IMR-90 (cell line): Measurements from ENCODE around the gene ABCA10. TPM values are rescaled to one million over a fixed set of nuclear protein-coding genes. Genes with fewer than 3 reads are reported as not detected.

Source experiments
- ATAC-seq: fragments of 200-7000 bp; cut with Tn5 transposase; 2 replicates; pipeline ENCODE4 v1.9.1; 2020; ENCODE audit warnings: low read depth, mild to moderate bottlenecking, moderate library complexity
- BruUV-seq: library from RNA; stranded (reverse); fragments of 400-500 nt; replicated peaks from 2 replicates; lab custom pipeline; 2021; lab: Mats Ljungman, UMichigan
- CTCF ChIA-PET: fragments of 300-600 bp; formaldehyde crosslinking; extraction: SDS; loops from one replicate; lab custom pipeline; 2021; ENCODE audit warnings: antibody characterized with exemption; lab: Yijun Ruan, JAX
- POLR2A ChIA-PET: fragments of 300-600 bp; sonication (Branson Sonifier 250); formaldehyde crosslinking; loops from one replicate; lab custom pipeline; 2022; ENCODE audit warnings: antibody characterized with exemption; ENCODE audit not compliant: unreplicated experiment; lab: Charles Lee
- DNase-seq: peaks from one replicate; pipeline ENCODE4 v3.0.0; 2013
- H2AFZ ChIP-seq: replicated peaks from 2 replicates; pipeline ENCODE3; 2013; ENCODE audit warnings: low read length, mild to moderate bottlenecking; ENCODE audit not compliant: poor library complexity
- H2AK5ac ChIP-seq: 2 replicates; pipeline ENCODE4 v1.6.1; 2013; ENCODE audit warnings: low read depth, low read length, inconsistent platforms
- H2AK9ac ChIP-seq: replicated peaks from 2 replicates; pipeline ENCODE3; 2013; ENCODE audit warnings: mild to moderate bottlenecking, low read depth, low read length, moderate library complexity; ENCODE audit not compliant: poor library complexity
- H2BK120ac ChIP-seq: 2 replicates; pipeline ENCODE4 v1.6.1; 2013; ENCODE audit warnings: low read depth, low read length, inconsistent platforms
- H2BK15ac ChIP-seq: 3 replicates; pipeline ENCODE4 v1.6.1; 2013; ENCODE audit warnings: low read depth, low read length, inconsistent platforms
- H2BK20ac ChIP-seq: 2 replicates; pipeline ENCODE4 v1.6.1; 2013; ENCODE audit warnings: low read depth, mild to moderate bottlenecking, inconsistent platforms, low read length, moderate library complexity
- H2BK5ac ChIP-seq: 2 replicates; pipeline ENCODE4 v1.6.1; 2013; ENCODE audit warnings: mild to moderate bottlenecking, low read depth, low read length, inconsistent platforms; ENCODE audit not compliant: poor library complexity, severe bottlenecking
- H3K14ac ChIP-seq: replicated peaks from 2 replicates; pipeline ENCODE4 v1.6.1; 2013; ENCODE audit warnings: low read depth, low read length, inconsistent platforms
- H3K18ac ChIP-seq: 2 replicates; pipeline ENCODE4 v1.6.1; 2013; ENCODE audit warnings: low read depth, low read length, control low read depth
- H3K23ac ChIP-seq: 2 replicates; pipeline ENCODE4 v1.6.1; 2013; ENCODE audit warnings: low read depth, low read length, inconsistent platforms
- H3K27ac ChIP-seq: 2 replicates; pipeline ENCODE4 v1.5.1; 2013; ENCODE audit warnings: mild to moderate bottlenecking, control low read depth, low read length; ENCODE audit not compliant: insufficient read depth
- H3K27me3 ChIP-seq: 2 replicates; pipeline ENCODE4 v1.6.1; 2013; ENCODE audit warnings: low read length; ENCODE audit not compliant: control insufficient read depth, insufficient read depth
- H3K36me3 ChIP-seq: 2 replicates; pipeline ENCODE4 v1.6.1; 2013; ENCODE audit warnings: low read length, mixed read lengths; ENCODE audit not compliant: control insufficient read depth, insufficient read depth
- H3K4ac ChIP-seq: 2 replicates; pipeline ENCODE4 v1.6.1; 2013; ENCODE audit warnings: low read depth, low read length, inconsistent platforms
- H3K4me1 ChIP-seq: 2 replicates; pipeline ENCODE4 v1.6.1; 2013; ENCODE audit warnings: low read length, mixed read lengths; ENCODE audit not compliant: control insufficient read depth, insufficient read depth
- H3K4me2 ChIP-seq: 2 replicates; pipeline ENCODE4 v1.6.1; 2013; ENCODE audit warnings: low read depth, mild to moderate bottlenecking, control low read depth, low read length, moderate library complexity
- H3K4me3 ChIP-seq: 2 replicates; pipeline ENCODE4 v1.5.1; 2013; ENCODE audit warnings: low read depth, mild to moderate bottlenecking, control low read depth, low read length, moderate library complexity; ENCODE audit not compliant: insufficient read depth
- H3K56ac ChIP-seq: 2 replicates; pipeline ENCODE4 v1.6.1; 2013; ENCODE audit warnings: low read length, inconsistent platforms; ENCODE audit not compliant: insufficient read depth; ENCODE audit errors: extremely low read depth
- H3K79me1 ChIP-seq, 2 experiments: 2 replicates each; pipeline ENCODE4 v1.6.1; 2013; ENCODE audit warnings: low read length in 2 of 2, inconsistent platforms in 1 of 2, low read depth in 1 of 2
- H3K9ac ChIP-seq: 2 replicates; pipeline ENCODE4 v1.6.1; 2013; ENCODE audit warnings: low read depth, low read length, control low read depth
- H3K9me1 ChIP-seq: 2 replicates; pipeline ENCODE4 v1.6.1; 2013; ENCODE audit warnings: low read length, inconsistent platforms; ENCODE audit not compliant: insufficient read depth
- H3K9me3 ChIP-seq: 2 replicates; pipeline ENCODE4 v1.6.1; 2013; ENCODE audit warnings: low read length; ENCODE audit not compliant: control insufficient read depth, insufficient read depth
- H4K20me1 ChIP-seq: 2 replicates; pipeline ENCODE4 v1.6.1; 2013; ENCODE audit warnings: low read length, inconsistent platforms; ENCODE audit not compliant: insufficient read depth
- H4K5ac ChIP-seq: 2 replicates; pipeline ENCODE4 v1.6.1; 2013; ENCODE audit warnings: mild to moderate bottlenecking, low read depth, low read length, control low read depth
- H4K8ac ChIP-seq, 2 experiments: 2 replicates each; pipeline ENCODE4 v1.6.1; 2013; ENCODE audit warnings: low read depth in 2 of 2, low read length in 2 of 2, control low read depth in 1 of 2, inconsistent platforms in 1 of 2
- H4K91ac ChIP-seq: 2 replicates; pipeline ENCODE4 v1.6.1; 2013; ENCODE audit warnings: low read depth, low read length, inconsistent platforms; ENCODE audit not compliant: insufficient read depth
- BHLHE40 ChIP-seq: fragments of 150-350 bp; IDR thresholded peaks from 2 replicates; pipeline ENCODE4 v1.6.1; 2016; ENCODE audit warnings: mild to moderate bottlenecking, low read depth, low read length
- MAFK ChIP-seq: IDR thresholded peaks from 2 replicates; pipeline ENCODE4 v1.6.1; 2012; ENCODE audit warnings: low read depth, low read length, improper control_type of control experiment
- NFE2L2 ChIP-seq: fragments of 150-350 bp; IDR thresholded peaks from 2 replicates; pipeline ENCODE4 v1.6.1; 2016; ENCODE audit warnings: low read depth, mild to moderate bottlenecking, low read length
- RAD21 ChIP-seq: IDR thresholded peaks from 2 replicates; pipeline ENCODE4 v1.6.1; 2012; ENCODE audit warnings: low read length, improper control_type of control experiment
- RCOR1 ChIP-seq: IDR thresholded peaks from 2 replicates; pipeline ENCODE4 v1.6.1; 2012; ENCODE audit warnings: mild to moderate bottlenecking, low read length, improper control_type of control experiment; ENCODE audit not compliant: insufficient replicate concordance
- RFX5 ChIP-seq: IDR thresholded peaks from 2 replicates; pipeline ENCODE4 v1.8.0; 2012; ENCODE audit warnings: low read depth, mild to moderate bottlenecking, low read length, moderate library complexity
- SMC3 ChIP-seq: fragments of 150-350 bp; IDR thresholded peaks from 2 replicates; pipeline ENCODE4 v1.6.1; 2016; ENCODE audit warnings: low read depth, mild to moderate bottlenecking, antibody characterized with exemption, low read length, moderate library complexity
- WGBS, 2 experiments: methylation state at CpG; one replicate each; pipeline versions ENCODE4 v1.1.5 to v1.1.7; 2013; ENCODE audit warnings: missing lambda C conversion rate in 2 of 2; ENCODE audit not compliant: insufficient read length in 1 of 2; ENCODE audit errors: extremely low coverage in 2 of 2; 5-methylcytosine and 5-hydroxymethylcytosine counted together
- dilution Hi-C: fragments of 300-500 bp; cut with HindIII; formaldehyde crosslinking; loops from one replicate; pipeline ENCODE4 v1.14.3; 2018; ENCODE audit warnings: low sequenced_read_pairs; ENCODE audit not compliant: unreplicated experiment
- in situ Hi-C: fragments of 300-500 bp; cut with MboI; formaldehyde crosslinking; loops from 3 replicates; pipeline ENCODE4 v1.14.3; 2019; ENCODE audit warnings: low sequenced_read_pairs, inconsistent platforms, mixed read lengths
- intact Hi-C: fragments of 100-400 bp; cut with micrococcal nuclease; formaldehyde crosslinking; loops from 2 replicates; pipeline ENCODE4 v1.10.0; 2022
- polyA plus RNA-seq, 3 experiments: library from polyadenylated mRNA; depleted of rRNA; stranded (reverse); fragments of >200 nt; gene quantifications; 2 replicates each; pipeline ENCODE4 v1.2.3, GENCODE V29; 2012; ENCODE audit warnings: low replicate concordance in 1 of 3
- total RNA-seq: library from RNA; depleted of rRNA; stranded (reverse); fragments of >200 nt; gene quantifications from 2 replicates; pipeline ENCODE4 v1.2.3, GENCODE V29; 2012
- TF ChIP-seq, protein P1 (sequence below): conservative IDR thresholded peaks from 2 replicates; pipeline ENCODE4 v1.5.1; 2012; ENCODE audit warnings: mild to moderate bottlenecking, low read depth, low read length, improper control_type of control experiment
- TF ChIP-seq, protein P2 (sequence below): fragments of 150-350 bp; IDR thresholded peaks from 2 replicates; pipeline ENCODE4 v1.6.1; 2017; ENCODE audit warnings: mild to moderate bottlenecking, antibody characterized with exemption, low read length, low read depth
- TF ChIP-seq, protein P3 (sequence below): fragments of 150-350 bp; IDR thresholded peaks from 2 replicates; pipeline ENCODE4 v1.6.1; 2016; ENCODE audit warnings: low read depth, mild to moderate bottlenecking, low read length, moderate library complexity, borderline replicate concordance

Gene ABCA10
- total and polyA plus RNA-seq, 2 of the 4 experiments (the other 2 are of a cell fraction): under 0.01 to 0.03 TPM

DNA sequence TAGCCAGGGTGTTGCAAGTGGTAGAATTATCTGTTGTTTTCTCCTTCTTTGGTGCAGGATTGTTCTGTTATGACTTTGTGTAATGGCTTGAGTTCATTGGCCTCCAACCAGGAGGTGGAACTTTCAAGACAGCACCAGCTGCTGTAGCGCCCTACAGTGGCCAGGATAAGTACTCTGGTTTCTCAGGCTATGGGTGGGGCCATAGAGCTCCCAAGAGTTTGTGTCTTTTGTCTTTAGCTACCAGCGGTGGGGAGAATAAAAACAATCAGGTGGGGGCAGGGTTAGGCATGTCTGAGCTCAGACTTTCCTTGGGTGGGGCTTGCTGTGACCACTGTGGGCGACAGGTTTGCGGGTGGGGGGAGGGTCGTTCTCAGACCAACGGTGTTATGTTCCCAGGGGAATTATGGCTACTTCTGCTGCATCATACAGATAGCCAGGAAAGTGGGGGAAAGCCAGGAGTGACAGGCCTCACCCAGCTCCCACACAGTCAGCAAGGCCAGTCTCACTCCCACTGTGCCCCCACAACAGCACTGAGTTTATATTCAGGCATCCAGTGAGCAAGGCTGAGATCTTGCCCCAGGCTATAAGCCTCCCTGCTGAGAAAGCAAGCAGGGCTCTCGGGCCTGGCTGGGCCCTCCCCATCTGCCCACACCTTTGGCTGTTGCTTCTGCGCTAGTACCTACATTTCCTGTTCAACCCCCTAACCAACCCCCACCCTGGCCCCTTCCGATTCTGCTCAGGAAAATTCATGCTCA is 15.4 kb downstream of the ABCA10 start:
- Histone ChIP-seq H3K27ac (no peak overlapping the region), H3K56ac (no peak overlapping the region), H2BK120ac (no peak overlapping the region), H4K5ac (no peak overlapping the region), H3K23ac (no peak overlapping the region), H3K4ac (no peak overlapping the region), H3K9ac (no peak overlapping the region), H2BK20ac (no peak overlapping the region), H3K4me1 (no peaks in the 10 kb centered on the region), H3K18ac (no peak overlapping the region), H2BK15ac (no peak overlapping the region), H4K20me1 (no peaks in the 10 kb centered on the region), H3K27me3 (no peaks in the 10 kb centered on the region), H3K9me3 (no peaks in the 10 kb centered on the region), H2AK5ac (no peak overlapping the region), H2BK5ac (no peak overlapping the region), H2AK9ac (no peak overlapping the region), H3K4me3 (no peak overlapping the region), H3K14ac (no peak overlapping the region), H3K79me1 (no peaks in the 10 kb centered on the region), H3K4me2 (no peak overlapping the region), H3K9me1 (no peaks in the 10 kb centered on the region), H4K8ac (no peak overlapping the region), H3K36me3 (no peaks in the 10 kb centered on the region), H4K91ac (no peak overlapping the region), H2AFZ (no peak overlapping the region)
- ATAC-seq: no peak
- no peak for DNase-seq
- dilution Hi-C loops (no loop called here), in situ Hi-C loops (no loop called here), intact Hi-C loops (no loop called here)
- 83% methylated on average over 3 of the region's 9 CpGs; no CpG with 5 or more reads in 1 of the 2 experiments for WGBS, 2 experiments
- ChIA-PET CTCF (interaction anchor here (0.7 kb wide), 1 partner anchor 23 kb away, joined by 9 read pairs; no protein-coding TSS in a partner anchor), POLR2A (no interaction called here)
- no peak for TF ChIP-seq RAD21
- TF ChIP-seq, protein P1, sequence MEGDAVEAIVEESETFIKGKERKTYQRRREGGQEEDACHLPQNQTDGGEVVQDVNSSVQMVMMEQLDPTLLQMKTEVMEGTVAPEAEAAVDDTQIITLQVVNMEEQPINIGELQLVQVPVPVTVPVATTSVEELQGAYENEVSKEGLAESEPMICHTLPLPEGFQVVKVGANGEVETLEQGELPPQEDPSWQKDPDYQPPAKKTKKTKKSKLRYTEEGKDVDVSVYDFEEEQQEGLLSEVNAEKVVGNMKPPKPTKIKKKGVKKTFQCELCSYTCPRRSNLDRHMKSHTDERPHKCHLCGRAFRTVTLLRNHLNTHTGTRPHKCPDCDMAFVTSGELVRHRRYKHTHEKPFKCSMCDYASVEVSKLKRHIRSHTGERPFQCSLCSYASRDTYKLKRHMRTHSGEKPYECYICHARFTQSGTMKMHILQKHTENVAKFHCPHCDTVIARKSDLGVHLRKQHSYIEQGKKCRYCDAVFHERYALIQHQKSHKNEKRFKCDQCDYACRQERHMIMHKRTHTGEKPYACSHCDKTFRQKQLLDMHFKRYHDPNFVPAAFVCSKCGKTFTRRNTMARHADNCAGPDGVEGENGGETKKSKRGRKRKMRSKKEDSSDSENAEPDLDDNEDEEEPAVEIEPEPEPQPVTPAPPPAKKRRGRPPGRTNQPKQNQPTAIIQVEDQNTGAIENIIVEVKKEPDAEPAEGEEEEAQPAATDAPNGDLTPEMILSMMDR: no peak
- no peak for TF ChIP-seq SMC3
- TF ChIP-seq, protein P2, sequence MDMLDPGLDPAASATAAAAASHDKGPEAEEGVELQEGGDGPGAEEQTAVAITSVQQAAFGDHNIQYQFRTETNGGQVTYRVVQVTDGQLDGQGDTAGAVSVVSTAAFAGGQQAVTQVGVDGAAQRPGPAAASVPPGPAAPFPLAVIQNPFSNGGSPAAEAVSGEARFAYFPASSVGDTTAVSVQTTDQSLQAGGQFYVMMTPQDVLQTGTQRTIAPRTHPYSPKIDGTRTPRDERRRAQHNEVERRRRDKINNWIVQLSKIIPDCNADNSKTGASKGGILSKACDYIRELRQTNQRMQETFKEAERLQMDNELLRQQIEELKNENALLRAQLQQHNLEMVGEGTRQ: no peak
- TF ChIP-seq BHLHE40: no peak
- TF ChIP-seq MAFK: no peak
- no peak for TF ChIP-seq NFE2L2
- TF ChIP-seq, protein P3, sequence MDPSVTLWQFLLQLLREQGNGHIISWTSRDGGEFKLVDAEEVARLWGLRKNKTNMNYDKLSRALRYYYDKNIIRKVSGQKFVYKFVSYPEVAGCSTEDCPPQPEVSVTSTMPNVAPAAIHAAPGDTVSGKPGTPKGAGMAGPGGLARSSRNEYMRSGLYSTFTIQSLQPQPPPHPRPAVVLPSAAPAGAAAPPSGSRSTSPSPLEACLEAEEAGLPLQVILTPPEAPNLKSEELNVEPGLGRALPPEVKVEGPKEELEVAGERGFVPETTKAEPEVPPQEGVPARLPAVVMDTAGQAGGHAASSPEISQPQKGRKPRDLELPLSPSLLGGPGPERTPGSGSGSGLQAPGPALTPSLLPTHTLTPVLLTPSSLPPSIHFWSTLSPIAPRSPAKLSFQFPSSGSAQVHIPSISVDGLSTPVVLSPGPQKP: no peak
- no peak for TF ChIP-seq RFX5
- TF ChIP-seq RCOR1: no peak
- BruUV-seq: no TSS peak
